Right lobe of liver (tissue), 6 donors: ENCODE data around the gene AFMID. TPM values are rescaled to one million over a fixed set of nuclear protein-coding genes. Genes with fewer than 3 reads are reported as not detected.
"Not testable (repeated sequence)": the region's sequence is repeated elsewhere in the genome, so short reads cannot be mapped to it uniquely, and the experiment has no call there.

ENCODE experiments used
- ATAC-seq, 4 donors: fragments of 200-7000 bp; cut with Tn5 transposase; one replicate each; pipeline ENCODE4 v1.9.1; 2020; ENCODE audit warnings: mild to moderate bottlenecking in 4 of 4, moderate library complexity in 4 of 4
- DNase-seq, 3 donors: peaks; one replicate each; pipeline ENCODE4 v3.0.0-alpha.2; 2020
- H3K27ac ChIP-seq, 3 donors: fragments of 200-600 bp; one replicate each; pipeline ENCODE4 v1.8.0; 2022
- H3K27me3 ChIP-seq, 2 donors: fragments of 200-600 bp; one replicate each; pipeline ENCODE4 v1.8.0; 2022
- H3K36me3 ChIP-seq, 4 donors: fragments of 200-600 bp; sonication (generic) in 1 of 4; one replicate each; pipeline versions ENCODE4 v1.5.1 to v1.8.0; 2017 to 2022; ENCODE audit warnings: control low read depth in 1 of 4
- H3K4me1 ChIP-seq, 4 donors: fragments of 200-600 bp; sonication (generic) in 1 of 4; one replicate each; pipeline versions ENCODE4 v1.5.1 to v1.8.0; 2017 to 2022; ENCODE audit warnings: control low read depth in 1 of 4
- H3K4me3 ChIP-seq, 3 donors: fragments of 200-600 bp; one replicate each; pipeline ENCODE4 v1.8.0; 2022
- H3K9me3 ChIP-seq, 4 donors: fragments of 200-600 bp; sonication (generic) in 1 of 4; one replicate each; pipeline versions ENCODE4 v1.5.1 to v1.8.0; 2017 to 2022; ENCODE audit warnings: control low read depth in 1 of 4
- POLR2A ChIP-seq: fragments of 450-650 bp; IDR thresholded peaks from one replicate; pipeline ENCODE4 v1.6.1; 2017; ENCODE audit warnings: antibody characterized with exemption, mild to moderate bottlenecking
- WGBS: methylation state at CpG from one replicate; pipeline ENCODE4 v1.1.6; 2018; ENCODE audit warnings: low coverage, low lambda C conversion rate; ENCODE audit not compliant: insufficient coverage; ENCODE audit errors: missing lambda C conversion rate; 5-methylcytosine and 5-hydroxymethylcytosine counted together
- intact Hi-C, 2 donors: fragments of 100-400 bp; cut with DNase I; formaldehyde crosslinking; loops; one replicate each; pipeline versions ENCODE4 v1.11.2 to v1.14.1; 2022
- total RNA-seq, 6 experiments: library from RNA; depleted of rRNA in 2 of 6; stranded (reverse); fragments of >200 nt in 2 of 6; fragmentation: NEBNext Ultra II Directional in 3 of 6; extraction: Animal tissue kit (Norgen Biotek cat#: 25700) in 3 of 6; gene quantifications; one replicate each; pipeline versions ENCODE4 v1.1.0 to v1.2.4, GENCODE V29; 2016 to 2023
- TF ChIP-seq, protein P1 (sequence below), 4 donors: fragments of 200-600 bp in 3 of 4; fragments of 450-650 bp in 1 of 4; IDR thresholded peaks; one replicate each; pipeline versions ENCODE4 v1.5.1 to v1.8.0; 2016 to 2022; ENCODE audit warnings: antibody characterized with exemption in 4 of 4, mild to moderate bottlenecking in 2 of 4
- donor health status: DM: no; HTN: yes; CAD: no.
- donor health status: DM: no; HTN: no; CAD: no.
- donor health status: DM: no; HTN: no; CAD: no.
- donor health status: DM: no; HTN: yes; CAD: no.
- donor health status: DM: no; HTN: yes; CAD: no.

The AFMID gene
- total RNA-seq, 6 experiments from 2014 or later, result 96.6 to 156 (median 142) TPM

DNA sequence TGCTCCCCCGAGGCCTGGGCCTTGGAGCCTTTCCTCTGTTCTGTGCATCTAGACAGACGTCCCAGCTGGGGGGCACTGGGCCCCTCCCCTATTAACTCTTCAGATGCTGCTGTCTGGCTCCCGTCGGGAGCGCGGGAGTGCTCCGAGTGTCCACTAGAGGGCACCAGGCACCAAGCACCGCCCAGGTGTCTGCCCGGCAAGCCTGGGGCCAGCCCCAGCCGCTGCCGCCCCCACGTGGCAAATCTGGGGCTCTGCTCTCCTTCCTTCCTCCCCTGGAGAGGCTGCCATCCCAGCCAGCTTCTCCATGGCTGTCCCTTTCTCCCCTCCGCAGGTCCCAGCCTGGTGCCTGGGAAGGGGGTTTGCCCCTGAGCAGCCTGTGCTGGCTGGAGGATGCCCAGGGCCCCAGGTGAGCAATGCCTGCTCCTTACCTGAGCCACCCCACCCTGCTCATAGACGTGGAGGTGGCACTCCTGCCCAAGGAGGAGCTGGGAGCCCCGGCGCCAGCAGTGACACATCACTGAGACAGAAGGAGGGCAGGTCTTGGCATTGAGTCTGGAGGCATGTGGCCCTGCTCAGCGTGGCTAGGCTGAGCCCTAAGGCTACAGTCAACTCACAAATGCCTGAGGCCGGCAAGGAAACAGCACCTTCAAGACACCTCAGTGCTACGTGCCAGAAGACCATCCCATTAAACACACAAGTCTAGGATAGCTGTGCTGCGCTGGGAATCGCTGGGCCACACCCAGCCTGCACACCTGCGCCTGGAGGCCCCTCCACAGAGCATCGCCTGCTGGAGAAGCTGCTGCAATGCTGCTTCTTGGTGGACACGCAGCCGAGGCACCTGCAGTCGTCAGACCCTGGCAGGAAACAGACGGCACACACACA is 64.0 kb downstream of the AFMID start:
- intact Hi-C loops, result loop anchor here (2.0 to 10.0 kb wide), 3 partner anchors 76 to 172 kb away; no protein-coding TSS in a partner anchor
- H3K27ac ChIP-seq, result no peak overlapping the region
- TF ChIP-seq, protein P1, sequence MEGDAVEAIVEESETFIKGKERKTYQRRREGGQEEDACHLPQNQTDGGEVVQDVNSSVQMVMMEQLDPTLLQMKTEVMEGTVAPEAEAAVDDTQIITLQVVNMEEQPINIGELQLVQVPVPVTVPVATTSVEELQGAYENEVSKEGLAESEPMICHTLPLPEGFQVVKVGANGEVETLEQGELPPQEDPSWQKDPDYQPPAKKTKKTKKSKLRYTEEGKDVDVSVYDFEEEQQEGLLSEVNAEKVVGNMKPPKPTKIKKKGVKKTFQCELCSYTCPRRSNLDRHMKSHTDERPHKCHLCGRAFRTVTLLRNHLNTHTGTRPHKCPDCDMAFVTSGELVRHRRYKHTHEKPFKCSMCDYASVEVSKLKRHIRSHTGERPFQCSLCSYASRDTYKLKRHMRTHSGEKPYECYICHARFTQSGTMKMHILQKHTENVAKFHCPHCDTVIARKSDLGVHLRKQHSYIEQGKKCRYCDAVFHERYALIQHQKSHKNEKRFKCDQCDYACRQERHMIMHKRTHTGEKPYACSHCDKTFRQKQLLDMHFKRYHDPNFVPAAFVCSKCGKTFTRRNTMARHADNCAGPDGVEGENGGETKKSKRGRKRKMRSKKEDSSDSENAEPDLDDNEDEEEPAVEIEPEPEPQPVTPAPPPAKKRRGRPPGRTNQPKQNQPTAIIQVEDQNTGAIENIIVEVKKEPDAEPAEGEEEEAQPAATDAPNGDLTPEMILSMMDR (IDR thresholded peaks at IDR 0.05), result peak; percentile 98 to 100 (median 100)
- no peak for TF ChIP-seq POLR2A

DNA sequence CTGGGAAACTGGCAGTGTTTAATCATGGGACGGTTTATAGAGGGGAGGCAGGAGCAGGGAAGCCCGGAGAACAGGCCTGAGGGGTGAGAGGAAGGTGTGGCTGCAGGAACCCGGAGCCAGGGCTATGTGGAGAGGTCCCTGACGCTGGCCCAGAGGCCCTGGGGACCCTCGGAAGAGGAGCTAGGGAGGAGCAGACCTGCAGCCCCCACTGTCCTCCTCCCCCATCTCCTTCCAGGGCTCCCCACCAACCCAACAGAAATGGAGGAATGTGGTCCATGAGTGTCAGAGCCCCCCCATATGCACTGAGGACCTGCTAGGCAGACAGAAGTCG is 64.6 kb downstream of the AFMID start:
- TF ChIP-seq, protein P1 (IDR thresholded peaks at IDR 0.05), result no peak
- no peak for TF ChIP-seq POLR2A
- no peak for DNase-seq
- Histone ChIP-seq H3K27me3 (no peaks in the 10 kb centered on the region), H3K9me3 (no peaks in the 10 kb centered on the region), H3K36me3 (no peaks in the 10 kb centered on the region), H3K4me3 (no peak overlapping the region), H3K27ac (no peak overlapping the region), H3K4me1 (peaks cover 0 to 12% (median 5%) of the 10 kb centered on the region in 4 donors)
- no peak for ATAC-seq
- intact Hi-C loops, result loop anchor here (2.0 to 10.0 kb wide), 3 partner anchors 77 to 171 kb away; no protein-coding TSS in a partner anchor
- 49% methylated on average over 3 of the region's 6 CpGs for WGBS

More for the DNA sequence above, 64.0 kb downstream of the AFMID start:
- no peaks in the 10 kb centered on the region for H3K9me3 ChIP-seq
- ATAC-seq, result peak; percentile 82 to 91 (median 87)
- peak; percentile 89 to 91 (median 90) for DNase-seq
- H3K36me3 ChIP-seq, result no peaks in the 10 kb centered on the region
- 11% methylated on average over 3 of the region's 27 CpGs for WGBS
- H3K4me1 ChIP-seq, result peaks cover 0 to 12% (median 3%) of the 10 kb centered on the region in 4 donors
- H3K4me3 ChIP-seq, result no peak overlapping the region
- no peaks in the 10 kb centered on the region for H3K27me3 ChIP-seq

DNA sequence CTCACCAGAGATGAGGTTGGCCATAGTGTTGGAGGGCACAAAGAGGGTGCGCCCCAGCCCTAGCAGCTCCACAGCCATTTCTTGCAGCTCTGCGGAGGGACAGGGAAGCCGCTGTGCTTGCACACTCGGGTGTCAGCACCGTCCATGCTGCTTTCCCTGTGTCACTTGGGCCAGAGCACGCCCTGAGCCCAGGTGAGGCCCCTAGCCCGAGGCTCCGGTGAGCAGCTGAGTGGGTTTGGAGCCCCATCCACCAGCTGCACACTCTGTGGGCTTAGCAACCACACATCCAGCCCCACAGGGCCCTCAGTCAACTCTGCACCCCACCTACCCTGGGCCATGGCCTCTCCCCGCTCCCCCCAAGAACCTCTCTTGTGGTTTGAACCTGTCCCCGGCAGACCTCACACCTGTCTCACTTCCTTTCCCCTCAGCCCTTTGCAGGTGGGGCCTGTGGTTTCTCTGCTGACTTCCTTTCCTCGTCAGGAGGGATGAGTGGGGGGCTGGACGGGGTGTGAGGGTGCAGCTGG is 65.0 kb downstream of the AFMID start:
- intact Hi-C loops, result loop anchor here (5.0 to 10.0 kb wide), 2 partner anchors 77 to 80 kb away; no protein-coding TSS in a partner anchor
- TF ChIP-seq, protein P1 (IDR thresholded peaks at IDR 0.05), result no peak
- TF ChIP-seq POLR2A, result no peak
- H3K27me3 ChIP-seq, result no peaks in the 10 kb centered on the region
- H3K36me3 ChIP-seq, result no peaks in the 10 kb centered on the region
- peaks cover 0 to 12% (median 5%) of the 10 kb centered on the region in 4 donors for H3K4me1 ChIP-seq
- H3K27ac ChIP-seq, result no peak overlapping the region
- ATAC-seq, result no peak
- DNase-seq, result no peak
- no peaks in the 10 kb centered on the region for H3K9me3 ChIP-seq
- 60% methylated on average over 7 of the region's 12 CpGs for WGBS
- no peak overlapping the region for H3K4me3 ChIP-seq

DNA sequence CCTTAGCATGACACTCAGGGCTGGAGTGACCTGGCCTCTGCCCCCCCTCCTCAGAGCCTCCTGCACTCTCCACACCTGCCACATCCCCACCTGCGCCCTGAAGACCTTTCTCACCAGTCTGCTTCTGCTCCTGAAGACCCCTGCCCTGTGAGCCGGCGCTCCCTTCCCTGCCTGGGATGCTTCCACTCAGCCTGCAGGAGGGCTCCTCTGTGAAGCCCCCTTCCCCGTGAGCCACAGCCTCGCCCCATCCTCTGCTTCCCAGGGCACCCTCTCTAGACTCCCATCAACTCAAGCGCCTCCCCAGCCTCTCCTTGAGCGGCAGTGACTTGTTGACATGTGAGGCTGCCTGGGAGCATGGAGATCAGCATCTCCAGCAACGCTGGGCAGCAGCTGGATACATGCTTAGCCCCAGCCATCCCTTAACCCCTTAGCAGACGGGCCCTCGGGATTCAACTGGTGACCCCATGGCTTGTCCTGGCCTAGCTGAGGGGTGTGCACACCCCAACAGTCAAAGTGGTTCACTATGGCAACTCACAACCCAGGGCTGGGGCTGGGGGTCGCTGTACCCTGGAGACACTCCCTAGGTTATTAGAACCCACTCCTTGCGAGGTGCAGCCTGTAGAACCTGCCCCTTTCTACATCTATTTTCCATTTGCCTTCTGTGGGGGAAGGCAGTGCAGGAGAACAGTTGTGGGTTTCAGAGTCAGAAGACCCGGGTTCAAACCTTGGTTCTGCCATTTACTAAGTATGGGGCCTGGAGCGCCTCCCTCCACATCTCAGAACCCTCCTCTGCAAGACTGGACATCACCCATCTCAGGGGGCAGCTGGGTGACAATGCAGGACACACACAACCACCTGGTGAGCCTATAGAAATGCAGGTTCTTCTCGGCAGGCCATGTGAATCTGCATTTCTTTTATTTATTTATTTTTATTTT is 65.8 kb downstream of the AFMID start:
- H3K36me3 ChIP-seq, result no peaks in the 10 kb centered on the region
- intact Hi-C loops, result loop anchor here (5.0 to 10.0 kb wide), 2 partner anchors 78 to 81 kb away; no protein-coding TSS in a partner anchor
- no peak for DNase-seq
- no peak overlapping the region for H3K4me3 ChIP-seq
- H3K4me1 ChIP-seq, result peaks cover 0 to 16% (median 6%) of the 10 kb centered on the region in 4 donors
- no peaks in the 10 kb centered on the region for H3K27me3 ChIP-seq
- no peak for ATAC-seq
- TF ChIP-seq, protein P1 (IDR thresholded peaks at IDR 0.05), result no peak
- no peak for TF ChIP-seq POLR2A
- WGBS, result 84% methylated on average over 8 of the region's 15 CpGs
- no peak overlapping the region for H3K27ac ChIP-seq
- no peaks in the 10 kb centered on the region for H3K9me3 ChIP-seq

DNA sequence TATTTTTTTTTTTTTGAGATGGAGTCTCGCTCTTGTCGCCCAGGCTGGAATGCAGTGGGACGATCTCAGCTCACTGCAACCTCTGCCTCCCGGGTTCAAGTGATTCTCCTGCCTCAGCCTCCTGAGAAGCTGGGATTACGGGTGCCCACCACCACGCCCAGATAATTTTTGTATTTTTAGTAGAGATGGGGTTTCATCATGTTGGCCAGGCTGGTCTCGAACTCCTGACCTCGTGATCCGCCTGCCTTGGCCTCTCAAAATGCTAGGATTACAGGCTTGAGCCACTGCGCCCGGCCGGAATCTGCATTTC is 66.4 kb downstream of the AFMID start:
- H3K36me3 ChIP-seq, ATAC-seq, H3K9me3 ChIP-seq, H3K27me3 ChIP-seq, DNase-seq: not testable (repeated sequence)
- intact Hi-C loops, result loop anchor here (5.0 to 10.0 kb wide), 2 partner anchors 79 to 81 kb away; no protein-coding TSS in a partner anchor
- H3K4me1 ChIP-seq, result peaks cover 0 to 23% (median 6%) of the 10 kb centered on the region in 4 donors
- H3K27ac ChIP-seq, result peak overlapping the region in 1 of 3 donors; percentile 90
- WGBS, result 78% methylated on average over 8 of the region's 12 CpGs
- peak overlapping the region in 2 of 3 donors; percentile 98 to 99 for H3K4me3 ChIP-seq
